ENCODE data around the gene C8B. TPM values are rescaled to one million over a fixed set of nuclear protein-coding genes. Genes with fewer than 3 reads are reported as not detected.

Gene C8B
- total RNA-seq, 4 donors from 2014 or later, result not detected

DNA sequence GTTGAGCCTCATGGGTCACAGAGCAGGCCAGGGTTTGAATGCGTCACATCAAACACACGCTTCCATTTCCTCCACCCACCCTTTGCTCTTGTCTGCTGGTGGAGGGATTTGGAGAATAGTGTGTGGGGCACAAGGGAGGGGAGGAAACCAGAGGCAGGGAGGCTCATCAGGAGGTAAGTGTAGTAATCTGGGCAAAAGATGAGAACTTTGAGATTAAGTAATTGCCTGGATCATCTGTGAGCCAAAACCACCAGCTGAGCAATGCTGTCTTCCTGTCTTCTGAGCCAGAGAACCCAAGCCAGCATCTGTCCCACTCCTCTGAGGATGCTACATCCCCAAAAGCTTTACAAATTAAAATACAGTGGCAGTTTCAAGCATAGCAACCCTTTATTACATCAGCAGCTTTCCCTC is 45.2 kb downstream of the C8B start:
- ATAC-seq (ENCODE audit: low FRiP score), result no peak
- DNase-seq (ENCODE audit: low spot score), result no peak
- TF ChIP-seq, protein P1, sequence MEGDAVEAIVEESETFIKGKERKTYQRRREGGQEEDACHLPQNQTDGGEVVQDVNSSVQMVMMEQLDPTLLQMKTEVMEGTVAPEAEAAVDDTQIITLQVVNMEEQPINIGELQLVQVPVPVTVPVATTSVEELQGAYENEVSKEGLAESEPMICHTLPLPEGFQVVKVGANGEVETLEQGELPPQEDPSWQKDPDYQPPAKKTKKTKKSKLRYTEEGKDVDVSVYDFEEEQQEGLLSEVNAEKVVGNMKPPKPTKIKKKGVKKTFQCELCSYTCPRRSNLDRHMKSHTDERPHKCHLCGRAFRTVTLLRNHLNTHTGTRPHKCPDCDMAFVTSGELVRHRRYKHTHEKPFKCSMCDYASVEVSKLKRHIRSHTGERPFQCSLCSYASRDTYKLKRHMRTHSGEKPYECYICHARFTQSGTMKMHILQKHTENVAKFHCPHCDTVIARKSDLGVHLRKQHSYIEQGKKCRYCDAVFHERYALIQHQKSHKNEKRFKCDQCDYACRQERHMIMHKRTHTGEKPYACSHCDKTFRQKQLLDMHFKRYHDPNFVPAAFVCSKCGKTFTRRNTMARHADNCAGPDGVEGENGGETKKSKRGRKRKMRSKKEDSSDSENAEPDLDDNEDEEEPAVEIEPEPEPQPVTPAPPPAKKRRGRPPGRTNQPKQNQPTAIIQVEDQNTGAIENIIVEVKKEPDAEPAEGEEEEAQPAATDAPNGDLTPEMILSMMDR (IDR thresholded peaks at IDR 0.05), result no peak

DNA sequence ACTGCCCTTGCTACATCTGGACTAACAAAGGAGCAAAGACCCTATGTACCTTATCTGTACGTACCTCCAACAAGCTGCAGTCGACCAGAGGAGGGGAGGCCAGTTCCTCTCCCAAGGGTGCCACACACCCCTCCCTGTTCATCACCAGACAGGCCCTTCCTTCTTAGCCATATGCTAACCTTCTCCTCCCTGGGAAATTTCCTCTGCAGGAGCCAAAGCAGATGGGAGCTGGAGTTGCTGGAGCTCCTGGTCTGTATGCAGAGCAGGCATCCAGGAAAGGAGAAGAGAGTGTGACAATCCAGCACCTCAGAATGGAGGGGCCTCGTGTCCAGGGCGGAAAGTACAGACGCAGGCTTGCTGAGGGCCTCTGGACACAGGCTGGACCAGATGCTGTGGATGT is 48.5 kb downstream of the C8B start:
- TF ChIP-seq, protein P1 (IDR thresholded peaks at IDR 0.05), result no peak
- DNase-seq (ENCODE audit: low spot score), result no peak
- no peak for ATAC-seq (ENCODE audit: low FRiP score)

DNA sequence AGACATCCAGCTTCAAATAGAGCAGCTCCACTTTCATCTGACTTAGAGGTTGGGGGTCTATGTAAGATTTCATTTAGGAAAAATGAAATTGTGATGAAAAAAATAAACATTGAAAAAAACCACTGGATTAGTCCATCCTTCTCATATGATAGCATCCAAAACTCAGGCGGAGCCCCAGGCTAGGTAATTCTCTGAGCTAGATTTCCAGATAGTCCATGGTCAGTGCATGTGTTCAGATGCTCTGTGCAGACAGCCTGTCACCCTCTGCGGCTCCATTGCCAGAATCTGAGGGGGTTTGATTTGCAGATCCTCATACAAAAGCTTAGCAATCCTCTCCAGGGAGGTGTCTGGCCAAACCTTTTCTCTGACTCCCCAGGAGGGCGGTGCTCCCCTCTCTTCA is 49.2 kb downstream of the C8B start:
- TF ChIP-seq, protein P1 (IDR thresholded peaks at IDR 0.05), result no peak
- no peak for ATAC-seq (ENCODE audit: low FRiP score)
- no peak for DNase-seq (ENCODE audit: low spot score)

DNA sequence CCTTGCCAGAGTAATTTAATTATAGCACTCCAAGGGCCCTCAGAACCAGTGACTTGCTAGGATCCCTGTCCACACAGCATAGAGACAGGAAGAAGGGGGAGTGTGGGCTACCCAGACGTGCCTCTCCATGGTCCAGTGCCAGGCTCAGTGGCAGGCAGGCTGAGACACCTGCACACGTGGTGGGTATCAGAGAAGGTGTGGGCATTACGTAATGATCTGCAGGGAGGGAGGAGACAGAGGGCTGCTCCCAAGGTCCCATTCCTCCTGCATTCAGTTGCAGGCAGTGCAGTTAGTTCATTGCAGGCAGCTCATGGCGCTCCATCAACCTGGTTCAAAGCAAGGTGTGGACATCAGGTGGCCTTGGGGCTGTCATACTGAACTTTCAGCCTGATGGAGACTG is 49.9 kb downstream of the C8B start:
- TF ChIP-seq, protein P1 (IDR thresholded peaks at IDR 0.05), result no peak
- DNase-seq (ENCODE audit: low spot score) (no peak), ATAC-seq (ENCODE audit: low FRiP score) (no peak)

DNA sequence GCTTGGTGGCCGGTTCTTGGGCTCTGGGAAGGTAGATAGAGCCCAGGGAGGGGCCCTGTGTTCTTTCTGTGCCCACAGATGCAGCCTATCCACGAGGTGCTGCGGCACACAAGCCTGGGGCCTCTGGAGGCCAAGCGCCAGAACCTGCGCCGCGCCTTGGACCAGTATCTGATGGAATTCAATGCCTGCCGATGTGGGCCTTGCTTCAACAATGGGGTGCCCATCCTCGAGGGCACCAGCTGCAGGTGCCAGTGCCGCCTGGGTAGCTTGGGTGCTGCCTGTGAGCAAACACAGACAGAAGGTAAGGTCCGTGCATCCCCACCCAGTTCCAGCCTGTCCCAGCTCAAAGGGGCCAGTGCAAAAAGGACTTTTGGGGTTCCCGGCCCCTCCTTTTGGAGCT is 53.5 kb downstream of the C8B start:
- TF ChIP-seq, protein P1 (IDR thresholded peaks at IDR 0.05), result no peak
- no peak for ATAC-seq (ENCODE audit: low FRiP score)
- no peak for DNase-seq (ENCODE audit: low spot score)

DNA sequence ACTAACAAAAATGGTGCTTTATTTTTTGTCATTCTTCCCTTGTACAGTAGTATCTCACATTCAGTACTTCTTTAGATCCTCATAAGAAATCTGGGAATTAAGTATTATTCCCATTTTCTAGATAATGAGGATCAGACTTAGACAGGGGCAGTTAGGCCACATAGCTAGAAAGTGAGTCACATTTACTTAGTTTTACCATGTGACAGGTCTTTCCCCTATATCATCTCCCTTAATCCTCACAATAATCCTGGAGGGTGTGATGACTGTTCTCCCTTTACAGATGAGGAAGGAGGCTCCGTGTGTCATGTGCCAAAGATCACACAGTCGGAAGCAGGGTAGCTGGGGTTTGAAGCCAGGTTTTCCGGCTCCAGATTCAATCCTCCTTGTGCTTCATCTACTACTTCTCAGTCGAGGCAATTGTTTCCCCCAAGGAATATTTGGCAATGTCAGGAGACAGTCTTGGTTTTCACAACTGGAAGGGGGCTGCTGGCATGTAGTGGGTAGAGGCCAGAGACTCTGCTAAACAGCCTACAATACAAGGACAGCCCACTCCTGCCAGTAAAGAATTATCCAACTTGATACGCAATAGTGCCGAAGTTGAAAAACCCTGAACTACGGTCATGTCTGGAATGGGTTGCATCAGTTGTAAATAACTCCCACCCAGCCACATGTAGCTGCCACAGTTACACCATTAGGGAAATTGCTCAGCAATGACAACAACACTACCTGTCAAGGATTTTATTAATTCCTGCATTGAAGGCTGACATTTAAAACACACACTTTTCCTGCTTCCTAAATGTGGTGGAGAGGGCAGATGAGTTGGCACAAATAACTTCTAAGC is 54.5 kb downstream of the C8B start:
- TF ChIP-seq, protein P1 (IDR thresholded peaks at IDR 0.05), result no peak
- ATAC-seq (ENCODE audit: low FRiP score) (no peak), DNase-seq (ENCODE audit: low spot score) (no peak)

DNA sequence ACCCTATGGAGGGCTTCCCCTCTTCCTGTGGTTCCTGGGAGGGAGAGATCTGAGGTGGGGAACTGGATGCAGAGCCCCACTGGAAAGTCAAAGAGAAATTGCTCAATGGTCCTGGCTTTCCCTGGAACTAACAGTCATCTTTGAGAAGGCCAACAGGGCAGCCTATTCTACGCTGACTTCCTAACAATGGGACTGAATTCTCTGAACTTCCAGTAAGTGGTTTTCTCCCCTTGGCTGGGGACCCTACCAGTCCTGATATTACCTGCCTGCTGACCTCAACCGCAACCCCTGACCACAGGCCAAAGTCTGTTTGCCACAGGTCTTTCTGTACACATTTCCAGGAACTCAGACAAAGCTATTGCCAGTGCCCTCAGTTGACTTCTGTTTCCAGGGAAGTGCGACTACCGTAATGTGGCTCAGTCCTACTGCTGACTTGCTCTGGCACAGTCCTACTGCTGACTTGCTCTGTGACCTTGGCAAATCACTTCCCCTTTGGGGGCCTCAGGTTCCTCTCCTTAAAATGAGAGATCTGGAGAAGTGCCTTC is 55.3 kb downstream of the C8B start:
- TF ChIP-seq, protein P1 (IDR thresholded peaks at IDR 0.05), result no peak
- ATAC-seq (ENCODE audit: low FRiP score), result no peak

More for the DNA sequence above, 55.3 kb downstream of the C8B start:
- DNase-seq (ENCODE audit: low spot score), result no peak

Data from omental fat pad (tissue), 4 donors.